ENCODE data around the gene APOO.

APOO gene

GRCh38 chrX:23844502-23845138 lies 63.1 kb downstream of the APOO start:
- DNase-seq (ENCODE audit: low spot score) = no peak
- no peak for TF ChIP-seq CTCF (IDR thresholded peaks at IDR 0.05; ENCODE audit: borderline replicate concordance, control extremely low read depth, extremely low read depth, insufficient read depth, missing control alignments)
- in situ Hi-C loops (cut with MboI; ENCODE audit: low sequenced_read_pairs, unreplicated experiment) = no loop called here

- in situ Hi-C loops (cut with MboI; ENCODE audit: low sequenced_read_pairs, unreplicated experiment) = no loop called here
- no peak for DNase-seq (ENCODE audit: low spot score)
- TF ChIP-seq CTCF (IDR thresholded peaks at IDR 0.05; ENCODE audit: borderline replicate concordance, control extremely low read depth, extremely low read depth, insufficient read depth, missing control alignments) = no peak
These were observed 65.8 kb downstream of the APOO start for GRCh38 chrX:23841847-23842522.

- no peak for TF ChIP-seq CTCF (IDR thresholded peaks at IDR 0.05; ENCODE audit: borderline replicate concordance, control extremely low read depth, extremely low read depth, insufficient read depth, missing control alignments)
- DNase-seq (ENCODE audit: low spot score) = no peak
- in situ Hi-C loops (cut with MboI; ENCODE audit: low sequenced_read_pairs, unreplicated experiment) = no loop called here
These were observed 67.1 kb downstream of the APOO start for GRCh38 chrX:23840674-23841073.

- DNase-seq (ENCODE audit: low spot score) = peak; percentile 20
- in situ Hi-C loops (cut with MboI; ENCODE audit: low sequenced_read_pairs, unreplicated experiment) = no loop called here
- no peak for TF ChIP-seq CTCF (IDR thresholded peaks at IDR 0.05; ENCODE audit: borderline replicate concordance, control extremely low read depth, extremely low read depth, insufficient read depth, missing control alignments)
These were observed 68.8 kb downstream of the APOO start for GRCh38 chrX:23838953-23839352.

DNA sequence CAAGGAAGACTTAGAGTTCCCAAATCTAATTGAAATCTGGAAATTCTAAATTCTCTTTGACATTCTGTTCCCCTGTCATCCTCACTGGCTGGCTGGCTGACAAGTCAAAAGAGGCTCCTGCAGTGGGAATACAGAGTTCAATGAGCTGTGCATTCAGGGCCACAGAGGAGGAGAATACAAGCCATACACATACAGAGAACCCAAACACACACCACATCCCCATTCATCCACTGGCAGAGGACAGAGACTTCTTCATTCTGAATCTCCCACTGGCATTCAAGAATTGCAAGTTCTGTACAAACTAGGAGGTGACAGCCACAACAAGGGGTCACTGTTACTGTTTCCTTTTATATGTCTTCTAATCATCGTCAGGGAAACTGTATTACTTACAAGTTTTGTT lies 75.0 kb downstream of the APOO start:
- TF ChIP-seq CTCF (IDR thresholded peaks at IDR 0.05; ENCODE audit: borderline replicate concordance, control extremely low read depth, extremely low read depth, insufficient read depth, missing control alignments) = no peak
- in situ Hi-C loops (cut with MboI; ENCODE audit: low sequenced_read_pairs, unreplicated experiment) = no loop called here
- no peak for DNase-seq (ENCODE audit: low spot score)

DNA sequence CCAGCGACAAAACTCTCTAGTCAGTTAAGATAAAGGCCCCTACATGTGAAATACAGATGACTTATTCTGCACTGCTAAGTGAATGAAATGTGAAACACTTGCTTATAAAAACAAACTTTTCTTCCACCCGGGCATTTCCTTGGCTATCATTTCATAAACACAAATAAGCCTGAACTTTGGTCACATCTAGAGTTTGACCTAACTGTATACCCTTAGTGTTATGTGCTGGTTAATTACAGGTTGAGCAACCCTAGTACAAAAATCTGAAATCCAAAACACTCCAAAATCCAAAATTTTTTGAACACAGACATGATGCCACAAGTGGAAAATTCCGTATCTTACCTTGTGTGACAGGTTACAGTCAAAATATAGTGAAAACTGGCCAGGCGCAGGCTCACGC lies 78.9 kb downstream of the APOO start:
- TF ChIP-seq CTCF (IDR thresholded peaks at IDR 0.05; ENCODE audit: borderline replicate concordance, control extremely low read depth, extremely low read depth, insufficient read depth, missing control alignments) = no peak
- in situ Hi-C loops (cut with MboI; ENCODE audit: low sequenced_read_pairs, unreplicated experiment) = no loop called here

More for the DNA sequence above, 78.9 kb downstream of the APOO start:
- no peak for DNase-seq (ENCODE audit: low spot score)
